Measurements from ENCODE around the gene DNMT3B.

DNA sequence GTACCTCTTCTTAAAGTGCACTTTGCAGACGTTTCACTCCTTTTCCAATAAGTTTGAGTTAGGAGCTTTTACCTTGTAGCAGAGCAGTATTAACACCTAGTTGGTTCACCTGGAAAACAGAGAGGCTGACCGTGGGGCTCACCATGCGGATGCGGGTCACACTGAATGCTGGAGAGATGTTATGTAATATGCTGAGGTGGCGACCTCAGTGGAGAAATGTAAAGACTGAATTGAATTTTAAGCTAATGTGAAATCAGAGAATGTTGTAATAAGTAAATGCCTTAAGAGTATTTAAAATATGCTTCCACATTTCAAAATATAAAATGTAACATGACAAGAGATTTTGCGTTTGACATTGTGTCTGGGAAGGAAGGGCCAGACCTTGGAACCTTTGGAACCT, 86.7 kb downstream of the DNMT3B start:
- TF ChIP-seq, protein P1, sequence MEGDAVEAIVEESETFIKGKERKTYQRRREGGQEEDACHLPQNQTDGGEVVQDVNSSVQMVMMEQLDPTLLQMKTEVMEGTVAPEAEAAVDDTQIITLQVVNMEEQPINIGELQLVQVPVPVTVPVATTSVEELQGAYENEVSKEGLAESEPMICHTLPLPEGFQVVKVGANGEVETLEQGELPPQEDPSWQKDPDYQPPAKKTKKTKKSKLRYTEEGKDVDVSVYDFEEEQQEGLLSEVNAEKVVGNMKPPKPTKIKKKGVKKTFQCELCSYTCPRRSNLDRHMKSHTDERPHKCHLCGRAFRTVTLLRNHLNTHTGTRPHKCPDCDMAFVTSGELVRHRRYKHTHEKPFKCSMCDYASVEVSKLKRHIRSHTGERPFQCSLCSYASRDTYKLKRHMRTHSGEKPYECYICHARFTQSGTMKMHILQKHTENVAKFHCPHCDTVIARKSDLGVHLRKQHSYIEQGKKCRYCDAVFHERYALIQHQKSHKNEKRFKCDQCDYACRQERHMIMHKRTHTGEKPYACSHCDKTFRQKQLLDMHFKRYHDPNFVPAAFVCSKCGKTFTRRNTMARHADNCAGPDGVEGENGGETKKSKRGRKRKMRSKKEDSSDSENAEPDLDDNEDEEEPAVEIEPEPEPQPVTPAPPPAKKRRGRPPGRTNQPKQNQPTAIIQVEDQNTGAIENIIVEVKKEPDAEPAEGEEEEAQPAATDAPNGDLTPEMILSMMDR (IDR thresholded peaks at IDR 0.05): no peak
- no peak for TF ChIP-seq POLR2A (IDR thresholded peaks at IDR 0.05)
